NCI-H146 treated with DMSO at 0.1 percent for 48 hours (cell line): ENCODE data around the gene IDI1.
"Not testable (repeated sequence)": the region's sequence is repeated elsewhere in the genome, so short reads cannot be mapped to it uniquely, and the experiment has no call there.

Experiments used
- DNase-seq: peaks from one replicate; lab custom pipeline; 2025; ENCODE audit not compliant: unreplicated experiment; lab: John Stamatoyannopoulos, UW

The IDI1 gene

GRCh38 chr10:1064964-1065247 lies 16.0 kb upstream of the IDI1 start:
- DNase-seq, result no peak

- no peak for DNase-seq
Measured at GRCh38 chr10:1063232-1063865, 14.4 kb upstream of the IDI1 start.

- DNase-seq, result no peak
Measured at GRCh38 chr10:1061930-1062774, 13.2 kb upstream of the IDI1 start.

- DNase-seq, result no peak
Measured at GRCh38 chr10:1059902-1060301, 11.0 kb upstream of the IDI1 start.

- no peak for DNase-seq
Measured at GRCh38 chr10:1058017-1058416, 9.1 kb upstream of the IDI1 start.

- DNase-seq, result no peak
Measured at GRCh38 chr10:1057106-1057657, 8.3 kb upstream of the IDI1 start.

GRCh38 chr10:1056326-1057105 lies 7.6 kb upstream of the IDI1 start, which contains the start of gene WDR37:
WDR37 (plus strand) TSS chr10:1056385; CDS start chr10:1072156, 15,771 bp downstream.
- DNase-seq, result peak; percentile 79

- DNase-seq, result no peak
Measured at GRCh38 chr10:1054684-1055083, 5.8 kb upstream of the IDI1 start.

GRCh38 chr10:1050554-1050953 lies 1.6 kb upstream of the IDI1 start:
- no peak for DNase-seq

- DNase-seq, result no peak
Measured at GRCh38 chr10:1050145-1050544, 1.2 kb upstream of the IDI1 start.

- no peak for DNase-seq
Measured at GRCh38 chr10:1049425-1049958, 573 bp upstream of the IDI1 start.

- DNase-seq, result no peak
Measured at GRCh38 chr10:1048349-1048731, 579 bp downstream of the IDI1 start.

GRCh38 chr10:1047937-1048336 lies 982 bp downstream of the IDI1 start:
- no peak for DNase-seq

- DNase-seq, result no peak
Measured at GRCh38 chr10:1045415-1045814, 3.5 kb downstream of the IDI1 start.

- DNase-seq, result no peak
Measured at GRCh38 chr10:1044964-1045363, 4.0 kb downstream of the IDI1 start.

- no peak for DNase-seq
Measured at GRCh38 chr10:1044146-1044545, 4.8 kb downstream of the IDI1 start.

- DNase-seq, result no peak
Measured at GRCh38 chr10:1043532-1043995, 5.4 kb downstream of the IDI1 start.

GRCh38 chr10:1041514-1041913 lies 7.4 kb downstream of the IDI1 start:
- DNase-seq, result no peak

- DNase-seq, result no peak
Measured at GRCh38 chr10:1040133-1040532, 8.8 kb downstream of the IDI1 start.

- not testable (repeated sequence) for DNase-seq
Measured at GRCh38 chr10:1038769-1039168, 10.2 kb downstream of the IDI1 start.

GRCh38 chr10:1037098-1037497 lies 11.8 kb downstream of the IDI1 start:
- DNase-seq, result no peak
